GM12878 (cell line): Measurements from ENCODE around the gene IL3RA.

ENCODE experiments used
- BACH1 ChIP-seq: fragments of 450-650 bp; IDR thresholded peaks from 2 replicates; pipeline ENCODE4 v1.6.1; 2017; ENCODE audit warnings: mild to moderate bottlenecking, borderline replicate concordance
- BCL11A ChIP-seq: IDR thresholded peaks from 2 replicates; pipeline ENCODE4 v1.6.1; 2011; ENCODE audit warnings: low read depth, low read length
- CTCF ChIP-seq, 3 experiments: IDR thresholded peaks in 2 of 3; conservative IDR thresholded peaks in 1 of 3; 2 replicates each; pipeline ENCODE4 v1.5.1; 2011; ENCODE audit warnings: low read depth in 3 of 3, low read length in 3 of 3, mild to moderate bottlenecking in 3 of 3, control low read depth in 2 of 3, moderate library complexity in 2 of 3, inconsistent platforms in 1 of 3, mixed read lengths in 1 of 3; ENCODE audit not compliant: control insufficient read depth in 2 of 3, insufficient read depth in 1 of 3; ENCODE audit errors: extremely low read depth in 1 of 3
- JUND ChIP-seq: IDR thresholded peaks from 2 replicates; pipeline ENCODE4 v1.6.1; 2012; ENCODE audit warnings: low read depth, mild to moderate bottlenecking, low read length, improper control_type of control experiment, moderate library complexity
- NFYA ChIP-seq: IDR thresholded peaks from 2 replicates; pipeline ENCODE4 v1.6.1; 2011; ENCODE audit warnings: low read depth, mild to moderate bottlenecking, low read length, improper control_type of control experiment, borderline replicate concordance
- POLR2A ChIP-seq: IDR thresholded peaks from 2 replicates; pipeline ENCODE4 v1.6.1; 2011; ENCODE audit warnings: low read depth, mild to moderate bottlenecking, low read length
- REST ChIP-seq: IDR thresholded peaks from 2 replicates; pipeline ENCODE4 v1.6.1; 2012; ENCODE audit warnings: mild to moderate bottlenecking, low read depth, low read length
- STAT3 ChIP-seq: IDR thresholded peaks from 2 replicates; pipeline ENCODE4 v1.6.1; 2011; ENCODE audit warnings: low read depth, low read length, improper control_type of control experiment
- TF ChIP-seq, protein P1 (sequence below): IDR thresholded peaks from 2 replicates; pipeline ENCODE4 v1.6.1; 2012; ENCODE audit warnings: low read depth, low read length, improper control_type of control experiment
- TF ChIP-seq, protein P2 (sequence below): fragments of 450-650 bp; formaldehyde crosslinking; IDR thresholded peaks from 2 replicates; pipeline ENCODE4 v1.4.0; 2020; ENCODE audit warnings: mild to moderate bottlenecking, moderate library complexity

DNA sequence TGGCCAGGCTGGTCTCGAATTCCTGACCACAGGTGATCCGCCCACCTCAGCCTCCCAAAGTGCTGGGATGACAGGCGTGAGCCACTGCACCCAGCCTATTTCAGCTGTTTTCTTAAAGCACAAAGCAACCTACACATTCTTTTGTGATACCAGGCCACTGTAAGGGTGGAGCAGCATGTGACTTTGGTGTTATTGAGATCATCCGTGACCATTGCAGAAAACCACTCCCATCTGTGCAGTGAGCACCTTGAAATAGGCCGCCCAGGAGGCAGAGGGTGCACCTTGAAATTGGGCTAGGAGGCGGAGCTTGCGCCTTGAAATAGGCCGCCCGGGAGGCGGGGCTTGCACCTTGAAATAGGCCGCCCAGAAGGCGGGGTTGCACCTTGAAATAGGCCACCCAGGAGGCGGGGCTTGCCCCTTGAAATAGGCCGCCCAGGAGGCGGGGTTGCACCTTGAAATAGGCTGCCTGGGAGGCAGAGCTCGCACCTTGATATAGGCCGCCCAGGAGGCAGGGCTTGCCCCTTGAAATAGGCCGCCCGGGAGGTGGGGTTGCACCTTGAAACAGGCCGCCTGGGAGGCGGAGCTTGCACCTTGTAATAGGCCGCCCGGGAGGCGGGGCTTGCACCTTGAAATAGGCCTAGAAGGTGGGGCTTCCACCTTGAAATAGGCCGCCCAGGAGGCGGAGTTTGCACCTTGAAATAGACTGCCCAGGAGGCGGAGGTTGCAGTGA, 64.3 kb downstream of the IL3RA start:
- no peak for TF ChIP-seq CTCF (IDR thresholded peaks at IDR 0.05 in 2 of 3, conservative IDR thresholded peaks at IDR 0.05 in 1 of 3; ENCODE audit: control insufficient read depth in 2 of 3, extremely low read depth in 1 of 3, insufficient read depth in 1 of 3, low read depth in 3 of 3, low read length in 3 of 3)
- TF ChIP-seq, protein P1, sequence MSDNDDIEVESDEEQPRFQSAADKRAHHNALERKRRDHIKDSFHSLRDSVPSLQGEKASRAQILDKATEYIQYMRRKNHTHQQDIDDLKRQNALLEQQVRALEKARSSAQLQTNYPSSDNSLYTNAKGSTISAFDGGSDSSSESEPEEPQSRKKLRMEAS, result no peak
- TF ChIP-seq STAT3, result no peak
- TF ChIP-seq NFYA, result no peak
- TF ChIP-seq, protein P2, sequence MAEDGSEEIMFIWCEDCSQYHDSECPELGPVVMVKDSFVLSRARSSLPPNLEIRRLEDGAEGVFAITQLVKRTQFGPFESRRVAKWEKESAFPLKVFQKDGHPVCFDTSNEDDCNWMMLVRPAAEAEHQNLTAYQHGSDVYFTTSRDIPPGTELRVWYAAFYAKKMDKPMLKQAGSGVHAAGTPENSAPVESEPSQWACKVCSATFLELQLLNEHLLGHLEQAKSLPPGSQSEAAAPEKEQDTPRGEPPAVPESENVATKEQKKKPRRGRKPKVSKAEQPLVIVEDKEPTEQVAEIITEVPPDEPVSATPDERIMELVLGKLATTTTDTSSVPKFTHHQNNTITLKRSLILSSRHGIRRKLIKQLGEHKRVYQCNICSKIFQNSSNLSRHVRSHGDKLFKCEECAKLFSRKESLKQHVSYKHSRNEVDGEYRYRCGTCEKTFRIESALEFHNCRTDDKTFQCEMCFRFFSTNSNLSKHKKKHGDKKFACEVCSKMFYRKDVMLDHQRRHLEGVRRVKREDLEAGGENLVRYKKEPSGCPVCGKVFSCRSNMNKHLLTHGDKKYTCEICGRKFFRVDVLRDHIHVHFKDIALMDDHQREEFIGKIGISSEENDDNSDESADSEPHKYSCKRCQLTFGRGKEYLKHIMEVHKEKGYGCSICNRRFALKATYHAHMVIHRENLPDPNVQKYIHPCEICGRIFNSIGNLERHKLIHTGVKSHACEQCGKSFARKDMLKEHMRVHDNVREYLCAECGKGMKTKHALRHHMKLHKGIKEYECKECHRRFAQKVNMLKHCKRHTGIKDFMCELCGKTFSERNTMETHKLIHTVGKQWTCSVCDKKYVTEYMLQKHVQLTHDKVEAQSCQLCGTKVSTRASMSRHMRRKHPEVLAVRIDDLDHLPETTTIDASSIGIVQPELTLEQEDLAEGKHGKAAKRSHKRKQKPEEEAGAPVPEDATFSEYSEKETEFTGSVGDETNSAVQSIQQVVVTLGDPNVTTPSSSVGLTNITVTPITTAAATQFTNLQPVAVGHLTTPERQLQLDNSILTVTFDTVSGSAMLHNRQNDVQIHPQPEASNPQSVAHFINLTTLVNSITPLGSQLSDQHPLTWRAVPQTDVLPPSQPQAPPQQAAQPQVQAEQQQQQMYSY (CRISPR knock-in tag), result no peak
- TF ChIP-seq REST, result no peak
- TF ChIP-seq BCL11A, result no peak
- TF ChIP-seq POLR2A, result no peak; the same call in 1 of the 2 replicates
- no peak for TF ChIP-seq BACH1
- TF ChIP-seq JUND, result no peak
